ENCODE measurements around the gene PLIN4.

Gene PLIN4

GRCh38 chr19:4504891-4505569 lies 13.3 kb downstream of the PLIN4 start:
- DNase-seq: no peak

- DNase-seq: no peak
These were observed 14.0 kb downstream of the PLIN4 start for GRCh38 chr19:4504297-4504701.

DNA sequence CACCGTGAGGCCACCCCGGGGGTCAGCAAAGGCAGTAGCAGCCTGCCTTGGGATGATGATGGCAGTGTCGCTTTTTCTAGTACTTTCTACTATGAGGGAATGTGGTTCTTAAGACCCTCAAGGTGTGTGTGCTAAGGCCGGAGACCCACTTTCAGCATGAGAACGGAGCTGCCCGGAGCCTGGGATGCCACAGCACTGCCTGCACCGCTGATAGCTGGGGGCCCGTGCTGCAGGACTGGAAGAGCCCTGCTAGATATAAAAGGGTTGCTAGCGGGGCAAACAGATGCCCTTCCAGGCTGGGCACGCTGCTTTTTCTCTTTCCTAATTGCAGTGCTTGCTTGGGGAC lies 14.5 kb downstream of the PLIN4 start:
- DNase-seq: no peak

GRCh38 chr19:4503132-4503824 lies 15.0 kb downstream of the PLIN4 start:
- DNase-seq: no peak

GRCh38 chr19:4502282-4503131 lies 15.8 kb downstream of the PLIN4 start:
- DNase-seq: no peak

DNA sequence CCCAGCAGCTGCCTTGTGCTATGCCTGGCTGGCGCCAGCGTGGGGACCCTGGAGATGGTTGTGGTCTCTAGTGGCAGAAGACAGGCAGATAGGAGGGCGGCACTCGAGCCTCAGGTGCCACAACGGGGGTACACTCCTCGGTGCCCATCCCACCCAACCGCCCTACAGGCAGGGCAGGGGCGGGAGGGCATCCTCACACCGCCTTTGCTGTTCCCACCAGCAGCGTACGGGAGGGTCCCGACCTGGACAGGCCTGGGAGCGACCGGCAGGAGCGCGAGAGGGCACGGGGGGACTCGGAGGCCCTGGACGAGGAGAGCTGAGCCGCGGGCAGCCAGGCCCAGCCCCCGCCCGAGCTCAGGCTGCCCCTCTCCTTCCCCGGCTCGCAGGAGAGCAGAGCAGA lies 16.6 kb downstream of the PLIN4 start:
- DNase-seq: no peak

DNA sequence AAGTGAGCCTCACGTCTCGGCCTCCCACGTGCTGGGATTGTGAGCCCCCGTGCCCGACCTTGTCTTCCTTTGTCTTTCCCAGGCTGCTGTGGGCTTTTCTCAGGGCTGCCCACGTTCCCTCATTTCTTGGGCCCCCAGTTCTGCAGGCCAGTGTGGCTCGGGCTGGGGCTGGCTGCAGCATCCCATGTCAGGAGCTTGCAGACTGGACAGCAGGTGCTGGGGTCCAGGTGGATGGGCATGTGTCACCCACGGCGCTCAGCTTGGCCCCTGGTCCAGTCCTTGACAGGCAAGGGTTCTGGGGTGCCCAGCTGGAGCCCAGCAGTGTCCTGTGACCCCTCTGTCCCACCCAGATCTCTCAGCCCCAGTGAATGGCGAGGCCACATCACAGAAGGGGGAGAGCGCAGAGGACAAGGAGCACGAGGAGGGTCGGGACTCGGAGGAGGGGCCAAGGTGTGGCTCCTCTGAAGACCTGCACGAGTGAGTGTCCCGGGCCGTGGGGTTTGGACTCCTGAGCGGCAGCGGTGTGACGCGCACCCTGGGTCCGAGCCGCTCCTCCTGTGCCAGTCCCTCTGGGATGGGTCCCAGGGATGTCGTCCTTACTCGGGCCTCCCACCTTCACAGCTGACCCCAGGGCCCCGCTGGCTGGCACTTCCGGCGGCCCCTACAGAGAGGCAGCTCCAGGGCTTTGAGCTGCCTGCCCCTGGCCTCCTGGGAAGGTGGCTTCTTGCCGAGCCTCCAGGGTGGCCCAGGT lies 17.3 kb downstream of the PLIN4 start:
- DNase-seq: no peak

DNA sequence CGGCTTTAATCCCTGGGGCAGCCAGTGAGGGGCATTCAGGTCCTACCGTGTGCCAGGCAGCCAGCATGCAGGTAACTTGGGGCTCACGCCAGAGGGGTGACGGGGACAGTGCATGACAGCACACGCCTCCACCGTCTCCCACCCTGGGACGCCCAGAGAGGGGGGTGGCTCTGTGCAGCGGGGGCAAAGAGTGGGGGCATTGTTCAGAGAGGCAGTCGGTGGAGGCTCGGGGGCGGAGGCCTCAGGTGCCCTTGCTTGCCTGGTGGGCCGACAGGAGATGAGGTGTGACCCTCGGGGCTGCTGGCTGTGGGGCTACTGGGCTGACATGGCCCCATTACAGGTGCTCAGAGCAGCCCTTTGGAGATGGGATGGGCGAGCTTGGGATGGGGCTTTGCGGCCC lies 18.4 kb downstream of the PLIN4 start:
- DNase-seq: no peak

DNA sequence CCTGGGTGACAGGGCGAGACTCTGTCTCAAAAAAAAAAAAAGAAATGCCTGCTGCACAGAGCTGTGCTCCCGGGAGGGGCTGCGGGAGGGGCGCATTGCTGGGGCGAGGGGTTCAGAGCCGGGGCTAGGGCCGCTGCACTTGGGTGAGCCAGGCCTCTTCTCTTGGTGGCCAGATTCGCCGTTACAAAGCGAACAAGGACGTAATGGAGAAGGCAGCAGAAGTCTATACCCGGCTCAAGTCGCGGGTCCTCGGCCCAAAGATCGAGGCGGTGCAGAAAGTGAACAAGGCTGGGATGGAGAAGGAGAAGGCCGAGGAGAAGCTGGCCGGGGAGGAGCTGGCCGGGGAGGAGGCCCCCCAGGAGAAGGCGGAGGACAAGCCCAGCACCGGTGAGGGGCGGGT lies 19.0 kb downstream of the PLIN4 start:
- no peak for DNase-seq

GRCh38 chr19:4498694-4499093 lies 19.6 kb downstream of the PLIN4 start:
- DNase-seq: no peak

DNA sequence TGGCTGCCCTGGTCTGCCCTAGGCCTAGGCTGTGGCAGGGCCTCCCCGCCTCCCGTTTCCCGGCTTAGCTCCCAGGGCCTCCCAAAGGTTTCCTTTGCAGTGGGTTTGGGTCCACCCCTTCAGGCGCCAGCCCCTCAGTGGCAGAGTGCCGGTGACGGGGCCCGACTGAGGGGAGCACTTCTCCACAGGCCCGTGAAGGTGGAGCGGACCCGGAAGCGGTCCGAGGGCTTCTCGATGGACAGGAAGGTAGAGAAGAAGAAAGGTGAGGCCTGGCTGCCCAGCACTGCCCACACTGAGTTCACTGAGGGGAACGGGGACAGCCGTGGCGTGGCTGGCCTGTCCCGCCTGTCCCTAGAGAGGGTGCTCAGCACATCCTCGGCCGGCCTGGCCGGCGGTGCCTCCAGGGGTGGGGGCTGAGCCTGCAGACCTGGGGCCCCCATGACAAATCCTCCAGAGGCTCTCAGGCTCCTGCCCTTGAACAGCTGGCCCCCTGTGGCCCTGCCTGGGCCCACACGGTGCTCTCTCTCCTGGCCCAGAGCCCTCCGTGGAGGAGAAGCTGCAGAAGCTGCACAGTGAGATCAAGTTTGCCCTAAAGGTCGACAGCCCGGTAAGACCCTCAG lies 20.4 kb downstream of the PLIN4 start:
- DNase-seq: no peak

DNA sequence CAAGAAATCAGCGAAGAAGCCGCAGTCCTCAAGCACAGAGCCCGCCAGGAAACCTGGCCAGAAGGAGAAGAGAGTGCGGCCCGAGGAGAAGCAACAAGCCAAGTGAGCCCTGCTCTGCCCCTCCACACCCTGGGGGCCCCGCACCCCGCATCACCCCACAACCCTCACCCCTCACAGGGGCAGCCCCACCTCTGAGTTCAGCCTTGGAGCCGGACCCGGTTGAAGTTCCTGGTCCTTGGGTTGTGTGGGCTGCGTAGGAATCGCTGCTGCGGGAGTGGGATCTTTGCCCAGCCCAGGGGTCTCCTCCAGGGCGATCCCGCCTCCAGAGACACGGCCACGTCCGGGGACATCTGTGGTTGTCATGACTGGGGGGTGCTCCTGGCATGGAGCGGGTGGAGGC lies 22.0 kb downstream of the PLIN4 start:
- no peak for DNase-seq

GRCh38 chr19:4495471-4495870 lies 22.8 kb downstream of the PLIN4 start:
- no peak for DNase-seq

DNA sequence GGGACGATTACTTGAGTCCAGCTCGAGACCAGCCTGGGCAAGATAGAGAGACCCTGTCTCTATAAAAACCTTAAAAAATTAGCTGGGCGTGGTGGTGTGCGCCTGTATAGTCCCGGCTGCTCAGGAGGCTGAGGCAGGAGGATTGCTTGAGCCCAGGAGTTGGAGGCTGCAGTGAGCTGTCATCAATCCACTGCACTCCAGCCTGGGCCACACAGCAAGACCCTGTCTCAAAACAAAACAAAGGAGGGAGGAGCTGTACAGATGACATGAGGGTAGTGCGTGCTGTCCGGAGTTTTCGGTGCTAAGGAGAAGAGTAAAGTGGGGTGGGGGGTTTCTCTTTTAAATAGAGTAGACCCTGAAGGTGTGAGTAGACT lies 23.6 kb downstream of the PLIN4 start:
- DNase-seq: no peak

DNA sequence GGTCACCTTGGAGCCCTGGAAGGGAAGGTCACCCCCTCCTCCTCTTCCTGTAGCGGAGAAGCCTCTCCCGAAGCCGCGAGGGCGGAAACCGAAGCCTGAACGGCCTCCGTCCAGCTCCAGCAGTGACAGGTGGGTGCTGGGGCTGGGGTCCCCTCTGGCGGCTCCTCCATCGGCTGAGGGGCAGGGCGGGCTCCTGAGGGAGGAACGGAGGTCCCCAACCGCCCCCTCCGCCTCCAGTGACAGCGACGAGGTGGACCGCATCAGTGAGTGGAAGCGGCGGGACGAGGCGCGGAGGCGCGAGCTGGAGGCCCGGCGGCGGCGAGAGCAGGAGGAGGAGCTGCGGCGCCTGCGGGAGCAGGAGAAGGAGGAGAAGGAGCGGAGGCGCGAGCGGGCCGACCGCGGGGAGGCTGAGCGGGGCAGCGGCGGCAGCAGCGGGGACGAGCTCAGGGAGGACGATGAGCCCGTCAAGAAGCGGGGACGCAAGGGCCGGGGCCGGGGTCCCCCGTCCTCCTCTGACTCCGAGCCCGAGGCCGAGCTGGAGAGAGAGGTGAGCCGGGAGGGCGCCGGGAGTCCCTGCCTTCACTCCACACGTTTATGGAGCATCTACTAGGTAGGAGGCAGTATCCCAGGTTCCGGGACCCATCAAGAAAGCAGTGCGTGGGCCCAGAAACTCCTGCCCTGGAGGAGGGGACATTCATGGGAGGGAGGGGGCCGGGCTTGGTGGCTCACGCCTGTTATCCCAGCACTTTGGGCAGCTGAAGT lies 24.2 kb downstream of the PLIN4 start:
- DNase-seq: no peak

- DNase-seq: no peak
These were observed 25.0 kb downstream of the PLIN4 start for GRCh38 chr19:4493104-4493928.

DNA sequence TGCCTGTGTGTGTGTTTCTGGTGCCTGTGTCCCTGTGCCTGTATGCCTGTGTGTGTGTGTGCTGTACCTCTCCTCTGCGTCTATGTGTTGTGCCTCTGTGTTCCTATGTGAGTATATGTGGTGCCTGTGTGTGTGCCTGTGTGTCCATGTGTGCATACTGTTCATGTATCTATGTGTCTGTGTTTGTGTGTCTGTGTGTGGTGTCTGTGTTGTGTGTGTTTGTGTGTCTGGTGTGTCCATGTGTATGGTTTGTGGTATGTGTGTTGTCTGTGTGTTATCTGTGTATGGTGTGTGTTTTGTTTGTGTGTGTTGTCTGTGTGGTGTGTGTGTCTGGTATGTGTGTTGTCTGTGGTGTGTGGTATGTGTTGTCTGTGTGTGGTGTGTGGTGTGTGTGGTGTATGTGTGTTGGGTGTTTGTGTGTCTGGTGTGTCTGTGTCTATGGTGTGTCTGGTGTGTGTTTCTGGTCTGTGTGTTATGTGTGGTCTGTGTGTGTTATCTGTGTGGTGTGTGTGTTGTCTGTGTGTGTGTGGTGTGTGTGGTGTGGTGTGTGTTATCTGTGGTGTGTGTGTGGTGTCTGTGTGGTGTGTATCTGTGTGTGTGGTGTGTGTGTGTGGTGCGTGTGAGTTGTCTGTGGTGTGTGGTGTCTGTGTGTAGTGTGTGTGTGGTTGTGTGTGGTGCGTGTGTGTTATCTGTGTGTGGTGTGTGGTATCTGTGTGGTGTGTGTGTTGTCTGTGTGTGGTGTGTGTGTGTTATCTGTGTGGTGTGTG lies 25.8 kb downstream of the PLIN4 start:
- DNase-seq: no peak

DNA sequence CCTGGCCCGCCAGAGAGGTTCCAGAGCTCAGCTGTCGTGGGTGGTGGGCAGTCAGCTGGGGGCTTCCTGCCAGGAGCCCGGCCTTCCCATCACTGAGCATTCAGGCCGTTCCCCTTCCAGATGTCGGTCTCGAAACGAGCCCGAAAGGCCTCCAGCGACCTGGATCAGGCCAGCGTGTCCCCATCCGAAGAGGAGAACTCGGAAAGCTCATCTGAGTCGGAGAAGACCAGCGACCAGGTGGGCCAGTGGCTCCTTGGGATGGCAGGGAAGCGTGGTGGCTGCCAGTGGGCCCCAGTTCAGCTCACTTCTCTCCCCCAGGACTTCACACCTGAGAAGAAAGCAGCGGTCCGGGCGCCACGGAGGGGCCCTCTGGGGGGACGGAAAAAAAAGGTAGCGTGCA lies 26.8 kb downstream of the PLIN4 start:
- no peak for DNase-seq

DNA sequence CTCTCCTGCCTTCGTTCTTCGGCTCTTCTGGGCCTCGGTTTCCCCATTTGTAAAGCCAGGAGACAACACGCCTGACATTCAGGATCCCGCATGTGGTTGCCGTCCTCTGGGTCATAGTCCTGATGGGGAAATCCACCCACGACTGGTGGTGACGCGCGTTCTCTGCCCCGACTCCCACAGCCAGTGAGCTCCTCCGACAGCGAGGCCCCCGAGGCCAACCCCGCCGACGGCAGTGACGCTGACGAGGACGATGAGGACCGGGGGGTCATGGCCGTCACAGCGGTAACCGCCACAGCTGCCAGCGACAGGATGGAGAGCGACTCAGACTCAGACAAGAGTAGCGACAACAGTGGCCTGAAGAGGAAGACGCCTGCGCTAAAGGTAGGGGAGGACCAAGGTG lies 29.8 kb downstream of the PLIN4 start:
- no peak for DNase-seq

- no peak for DNase-seq
These were observed 30.7 kb downstream of the PLIN4 start for GRCh38 chr19:4487572-4487971.

Data from NCI-H1436 treated with DMSO at 0.1 percent for 48 hours (cell line).